Measurements from ENCODE around the gene IDI2.
"Not testable (repeated sequence)": the region's sequence is repeated elsewhere in the genome, so short reads cannot be mapped to it uniquely, and the experiment has no call there.

The IDI2 gene

GRCh38 chr10:1011696-1012095 is 14.0 kb downstream of the IDI2 start:
- no peak overlapping the region for H3K4me2 ChIP-seq (ENCODE audit: low read length)
- H3K27ac ChIP-seq (ENCODE audit: low read depth, low read length), result no peak overlapping the region
- no peaks in the 10 kb centered on the region for H3K4me1 ChIP-seq (ENCODE audit: control insufficient read depth, low read length)
- H3K9me2 ChIP-seq (replicated peaks; ENCODE audit: control insufficient read depth, low read length), result no peaks in the 10 kb centered on the region
- H3F3A ChIP-seq (ENCODE audit: control insufficient read depth, insufficient read depth), result no peaks in the 10 kb centered on the region
- H3K27me3 ChIP-seq (ENCODE audit: control insufficient read depth, low read length), result no peaks in the 10 kb centered on the region
- H3K4me3 ChIP-seq (ENCODE audit: low read length), result no peak overlapping the region
- peaks cover 91% of the 10 kb centered on the region for H3K36me3 ChIP-seq (ENCODE audit: control insufficient read depth, low read length)
- no peaks in the 10 kb centered on the region for H3K79me2 ChIP-seq (ENCODE audit: control insufficient read depth, low read length)
- TF ChIP-seq EZH2phosphoT487 (IDR thresholded peaks at IDR 0.05; ENCODE audit: borderline replicate concordance, low read length) (no peak), CTCF (IDR thresholded peaks at IDR 0.05; ENCODE audit: low read depth, low read length, poor library complexity, severe bottlenecking) (no peak)
- no peaks in the 10 kb centered on the region for H4K20me1 ChIP-seq (ENCODE audit: control insufficient read depth, insufficient read depth, low read depth, low read length)
- H3K9me3 ChIP-seq (ENCODE audit: control insufficient read depth, insufficient read depth, low read length), result no peaks in the 10 kb centered on the region

- Histone ChIP-seq H4K20me1 (ENCODE audit: control insufficient read depth, insufficient read depth, low read depth, low read length) (no peaks in the 10 kb centered on the region), H3K36me3 (ENCODE audit: control insufficient read depth, low read length) (peaks cover 91% of the 10 kb centered on the region)
These were observed 15.0 kb downstream of the IDI2 start for GRCh38 chr10:1010703-1011102.

GRCh38 chr10:1009947-1010346 is 15.7 kb downstream of the IDI2 start:
- H3K79me2 ChIP-seq (ENCODE audit: control insufficient read depth, low read length); H3K4me2 ChIP-seq (ENCODE audit: low read length): not testable (repeated sequence)
- peaks cover 93% of the 10 kb centered on the region for H3K36me3 ChIP-seq (ENCODE audit: control insufficient read depth, low read length)

More at GRCh38 chr10:1010703-1011102, 15.0 kb downstream of the IDI2 start:
- H3K9me2 ChIP-seq (replicated peaks; ENCODE audit: control insufficient read depth, low read length), result no peaks in the 10 kb centered on the region
- no peak overlapping the region for H3K4me2 ChIP-seq (ENCODE audit: low read length)
- H3K9me3 ChIP-seq (ENCODE audit: control insufficient read depth, insufficient read depth, low read length), result no peaks in the 10 kb centered on the region
- H3F3A ChIP-seq (ENCODE audit: control insufficient read depth, insufficient read depth), result no peaks in the 10 kb centered on the region
- H3K27me3 ChIP-seq (ENCODE audit: control insufficient read depth, low read length), result no peaks in the 10 kb centered on the region
- H3K4me3 ChIP-seq (ENCODE audit: low read length), result no peak overlapping the region
- H3K79me2 ChIP-seq (ENCODE audit: control insufficient read depth, low read length), result peaks cover 4% of the 10 kb centered on the region; the same call in 1 of the 2 replicates
- TF ChIP-seq EZH2phosphoT487 (IDR thresholded peaks at IDR 0.05; ENCODE audit: borderline replicate concordance, low read length) (no peak), CTCF (IDR thresholded peaks at IDR 0.05; ENCODE audit: low read depth, low read length, poor library complexity, severe bottlenecking) (no peak)
- no peak overlapping the region for H3K27ac ChIP-seq (ENCODE audit: low read depth, low read length)
- H3K4me1 ChIP-seq (ENCODE audit: control insufficient read depth, low read length), result no peaks in the 10 kb centered on the region

GRCh38 chr10:1009071-1009494 is 16.6 kb downstream of the IDI2 start:
- no peaks in the 10 kb centered on the region for H3K4me1 ChIP-seq (ENCODE audit: control insufficient read depth, low read length)
- no peaks in the 10 kb centered on the region for H3K9me3 ChIP-seq (ENCODE audit: control insufficient read depth, insufficient read depth, low read length)
- H3K4me3 ChIP-seq (ENCODE audit: low read length), result no peak overlapping the region
- TF ChIP-seq EZH2phosphoT487 (IDR thresholded peaks at IDR 0.05; ENCODE audit: borderline replicate concordance, low read length) (no peak), CTCF (IDR thresholded peaks at IDR 0.05; ENCODE audit: low read depth, low read length, poor library complexity, severe bottlenecking) (no peak)
- H3K4me2 ChIP-seq (ENCODE audit: low read length), result no peak overlapping the region
- H3K9me2 ChIP-seq (replicated peaks; ENCODE audit: control insufficient read depth, low read length), result no peaks in the 10 kb centered on the region
- peaks cover 5% of the 10 kb centered on the region; the same call in 1 of the 2 replicates for H4K20me1 ChIP-seq (ENCODE audit: control insufficient read depth, insufficient read depth, low read depth, low read length)
- H3K27ac ChIP-seq (ENCODE audit: low read depth, low read length), result no peak overlapping the region
- H3K36me3 ChIP-seq (ENCODE audit: control insufficient read depth, low read length), result peaks cover 93% of the 10 kb centered on the region
- H3F3A ChIP-seq (ENCODE audit: control insufficient read depth, insufficient read depth), result no peaks in the 10 kb centered on the region
- no peaks in the 10 kb centered on the region for H3K27me3 ChIP-seq (ENCODE audit: control insufficient read depth, low read length)
- peaks cover 15% of the 10 kb centered on the region for H3K79me2 ChIP-seq (ENCODE audit: control insufficient read depth, low read length)

More at GRCh38 chr10:1009947-1010346, 15.7 kb downstream of the IDI2 start:
- not testable (repeated sequence) for H3K9me3 ChIP-seq (ENCODE audit: control insufficient read depth, insufficient read depth, low read length); H3K4me1 ChIP-seq (ENCODE audit: control insufficient read depth, low read length); H4K20me1 ChIP-seq (ENCODE audit: control insufficient read depth, insufficient read depth, low read depth, low read length); H3K27ac ChIP-seq (ENCODE audit: low read depth, low read length); H3K9me2 ChIP-seq (replicated peaks; ENCODE audit: control insufficient read depth, low read length); H3K4me3 ChIP-seq (ENCODE audit: low read length); H3F3A ChIP-seq (ENCODE audit: control insufficient read depth, insufficient read depth); H3K27me3 ChIP-seq (ENCODE audit: control insufficient read depth, low read length)
